Measurements from ENCODE around the gene PLP1. TPM values are rescaled to one million over a fixed set of nuclear protein-coding genes. Genes with fewer than 3 reads are reported as not detected.

Gene PLP1
- total and polyA plus RNA-seq, 2 experiments from 2014 or later, result 36.9 to 66.9 TPM

DNA sequence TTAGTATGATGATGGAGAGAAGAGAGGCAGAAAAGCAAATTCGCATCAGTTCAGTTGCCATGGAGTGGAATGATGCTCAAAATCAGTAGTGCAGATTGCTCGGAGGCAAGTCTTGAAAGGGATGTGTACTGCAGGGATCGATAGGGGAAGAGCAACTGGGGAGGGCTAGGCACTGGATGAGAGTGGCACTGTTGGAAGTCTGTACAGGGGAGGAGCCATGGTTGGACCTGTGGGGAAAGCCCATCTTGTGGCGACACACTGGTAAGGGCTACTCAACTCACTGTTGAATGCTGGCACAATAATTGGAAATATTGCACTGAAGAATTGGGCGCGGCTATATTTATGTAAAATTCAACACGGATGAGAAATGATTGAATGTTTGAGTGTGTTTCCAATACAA, 54.2 kb downstream of the PLP1 start (continued):
- TF ChIP-seq ZNF462 (CRISPR knock-in tag; IDR thresholded peaks at IDR 0.05) (no peak), ETS1 (IDR thresholded peaks at IDR 0.05) (no peak), EZH2 (IDR thresholded peaks at IDR 0.05; ENCODE audit: low read depth, unreplicated experiment) (no peak), STAT1 (IDR thresholded peaks at IDR 0.05; ENCODE audit: unreplicated experiment) (no peak), ZNF114 (CRISPR knock-in tag; IDR thresholded peaks at IDR 0.05) (no peak), EZH2phosphoT487 (IDR thresholded peaks at IDR 0.05; ENCODE audit: unreplicated experiment) (no peak)
- TF ChIP-seq, protein P1, sequence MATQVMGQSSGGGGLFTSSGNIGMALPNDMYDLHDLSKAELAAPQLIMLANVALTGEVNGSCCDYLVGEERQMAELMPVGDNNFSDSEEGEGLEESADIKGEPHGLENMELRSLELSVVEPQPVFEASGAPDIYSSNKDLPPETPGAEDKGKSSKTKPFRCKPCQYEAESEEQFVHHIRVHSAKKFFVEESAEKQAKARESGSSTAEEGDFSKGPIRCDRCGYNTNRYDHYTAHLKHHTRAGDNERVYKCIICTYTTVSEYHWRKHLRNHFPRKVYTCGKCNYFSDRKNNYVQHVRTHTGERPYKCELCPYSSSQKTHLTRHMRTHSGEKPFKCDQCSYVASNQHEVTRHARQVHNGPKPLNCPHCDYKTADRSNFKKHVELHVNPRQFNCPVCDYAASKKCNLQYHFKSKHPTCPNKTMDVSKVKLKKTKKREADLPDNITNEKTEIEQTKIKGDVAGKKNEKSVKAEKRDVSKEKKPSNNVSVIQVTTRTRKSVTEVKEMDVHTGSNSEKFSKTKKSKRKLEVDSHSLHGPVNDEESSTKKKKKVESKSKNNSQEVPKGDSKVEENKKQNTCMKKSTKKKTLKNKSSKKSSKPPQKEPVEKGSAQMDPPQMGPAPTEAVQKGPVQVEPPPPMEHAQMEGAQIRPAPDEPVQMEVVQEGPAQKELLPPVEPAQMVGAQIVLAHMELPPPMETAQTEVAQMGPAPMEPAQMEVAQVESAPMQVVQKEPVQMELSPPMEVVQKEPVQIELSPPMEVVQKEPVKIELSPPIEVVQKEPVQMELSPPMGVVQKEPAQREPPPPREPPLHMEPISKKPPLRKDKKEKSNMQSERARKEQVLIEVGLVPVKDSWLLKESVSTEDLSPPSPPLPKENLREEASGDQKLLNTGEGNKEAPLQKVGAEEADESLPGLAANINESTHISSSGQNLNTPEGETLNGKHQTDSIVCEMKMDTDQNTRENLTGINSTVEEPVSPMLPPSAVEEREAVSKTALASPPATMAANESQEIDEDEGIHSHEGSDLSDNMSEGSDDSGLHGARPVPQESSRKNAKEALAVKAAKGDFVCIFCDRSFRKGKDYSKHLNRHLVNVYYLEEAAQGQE (IDR thresholded peaks at IDR 0.05; ENCODE audit: unreplicated experiment), result no peak
